GM20000 (cell line): ENCODE results near the gene KDM8.

ENCODE experiments used
- DNase-seq: peaks from one replicate; pipeline ENCODE4 v3.0.0; 2012; ENCODE audit warnings: low spot score
- TF ChIP-seq, protein P1 (sequence below): IDR thresholded peaks from 2 replicates; pipeline ENCODE4 v1.5.1; 2012; ENCODE audit warnings: mild to moderate bottlenecking, control low read depth; ENCODE audit errors: extremely low read depth, missing control alignments

Gene KDM8

DNA sequence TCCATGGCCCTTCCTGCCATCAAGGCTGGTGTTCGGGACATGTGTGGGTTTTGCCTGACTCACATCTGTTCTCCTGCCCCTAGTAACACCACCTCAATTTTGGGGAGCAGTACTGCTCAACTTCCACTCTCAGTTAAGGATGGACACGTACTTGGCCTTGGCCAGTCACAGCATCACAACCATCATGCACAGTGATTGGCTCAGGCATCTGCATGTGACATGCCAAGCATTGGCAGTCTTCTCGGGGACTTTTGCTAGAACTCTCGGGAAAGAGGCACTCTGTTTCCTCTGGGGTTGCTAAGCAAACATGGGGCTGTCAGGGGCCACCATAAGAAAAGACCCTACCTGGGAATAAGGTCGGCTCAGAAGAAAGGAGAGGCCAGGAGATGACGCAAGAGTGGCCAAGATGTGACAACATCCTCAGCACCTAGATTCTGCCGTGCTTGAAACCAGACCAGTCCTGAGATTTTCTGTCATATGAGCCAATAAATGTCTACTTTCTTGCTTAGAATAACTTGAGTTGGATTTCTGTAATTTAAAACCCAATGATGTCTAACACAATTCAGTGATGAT lies 11.9 kb upstream of the KDM8 start:
- TF ChIP-seq, protein P1, sequence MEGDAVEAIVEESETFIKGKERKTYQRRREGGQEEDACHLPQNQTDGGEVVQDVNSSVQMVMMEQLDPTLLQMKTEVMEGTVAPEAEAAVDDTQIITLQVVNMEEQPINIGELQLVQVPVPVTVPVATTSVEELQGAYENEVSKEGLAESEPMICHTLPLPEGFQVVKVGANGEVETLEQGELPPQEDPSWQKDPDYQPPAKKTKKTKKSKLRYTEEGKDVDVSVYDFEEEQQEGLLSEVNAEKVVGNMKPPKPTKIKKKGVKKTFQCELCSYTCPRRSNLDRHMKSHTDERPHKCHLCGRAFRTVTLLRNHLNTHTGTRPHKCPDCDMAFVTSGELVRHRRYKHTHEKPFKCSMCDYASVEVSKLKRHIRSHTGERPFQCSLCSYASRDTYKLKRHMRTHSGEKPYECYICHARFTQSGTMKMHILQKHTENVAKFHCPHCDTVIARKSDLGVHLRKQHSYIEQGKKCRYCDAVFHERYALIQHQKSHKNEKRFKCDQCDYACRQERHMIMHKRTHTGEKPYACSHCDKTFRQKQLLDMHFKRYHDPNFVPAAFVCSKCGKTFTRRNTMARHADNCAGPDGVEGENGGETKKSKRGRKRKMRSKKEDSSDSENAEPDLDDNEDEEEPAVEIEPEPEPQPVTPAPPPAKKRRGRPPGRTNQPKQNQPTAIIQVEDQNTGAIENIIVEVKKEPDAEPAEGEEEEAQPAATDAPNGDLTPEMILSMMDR: no peak
- no peak for DNase-seq

DNA sequence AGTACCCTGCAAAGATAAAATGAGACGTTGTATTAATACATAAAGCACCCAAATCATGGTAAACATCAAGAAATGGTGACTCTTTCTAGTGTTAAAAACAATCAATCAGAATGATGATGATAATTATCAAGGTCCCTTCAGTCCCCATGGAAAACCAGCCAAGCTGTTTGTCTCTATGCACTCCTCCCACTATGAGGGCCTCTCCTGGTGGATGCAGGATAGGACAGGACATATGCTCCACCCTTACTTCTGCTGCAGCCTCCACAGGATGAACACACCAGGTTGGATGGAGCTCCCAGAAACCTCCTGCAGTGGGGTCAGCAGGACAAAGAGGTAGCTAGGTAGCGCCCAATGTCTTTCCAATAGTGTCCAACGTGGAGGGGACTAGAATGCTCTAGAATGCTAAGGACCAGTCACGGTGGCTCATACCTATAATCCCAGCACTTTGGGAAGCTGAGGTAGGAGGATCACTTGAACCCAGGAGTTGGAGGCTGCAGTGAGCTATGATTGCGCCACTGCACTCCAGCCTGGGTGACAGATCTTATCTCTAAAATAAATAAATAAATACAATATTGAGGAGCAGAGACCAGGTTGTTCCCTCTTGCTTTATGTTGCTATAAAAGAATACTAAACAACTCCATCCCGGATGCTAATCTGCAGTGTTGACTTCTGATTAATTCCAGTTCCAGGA lies 9.9 kb upstream of the KDM8 start:
- TF ChIP-seq, protein P1: no peak
- no peak for DNase-seq

DNA sequence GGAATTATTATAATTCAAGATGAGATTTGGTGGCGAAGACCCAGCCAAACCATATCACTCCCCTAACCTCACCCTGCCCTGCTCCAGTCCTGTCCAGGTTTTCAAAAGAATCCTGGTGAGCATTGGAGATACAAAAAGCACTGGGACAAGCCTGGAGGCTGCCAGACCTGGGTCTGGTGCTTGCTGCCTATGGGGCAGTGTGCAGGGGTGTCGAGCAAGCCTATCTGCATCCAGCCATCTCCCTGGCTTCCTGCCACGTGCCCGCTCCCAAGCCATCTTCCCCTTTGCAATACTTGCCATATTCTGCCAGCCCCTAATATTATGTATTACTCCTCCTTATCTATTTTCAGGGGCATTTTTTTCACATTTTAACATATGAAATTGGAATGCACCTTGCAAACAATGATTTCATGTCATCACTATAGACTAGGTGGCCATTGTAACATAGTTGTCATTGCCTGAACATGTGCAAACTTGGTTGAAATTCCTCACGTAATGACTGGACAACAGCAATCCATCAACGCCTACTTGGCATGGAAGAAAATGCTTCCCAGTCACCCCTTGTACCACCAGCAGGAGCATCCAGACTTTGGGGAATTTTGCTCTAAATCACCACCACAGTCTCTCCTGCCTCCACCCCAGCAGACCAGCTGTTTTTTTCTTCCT lies 8.1 kb upstream of the KDM8 start:
- DNase-seq: no peak
- TF ChIP-seq, protein P1: no peak

DNA sequence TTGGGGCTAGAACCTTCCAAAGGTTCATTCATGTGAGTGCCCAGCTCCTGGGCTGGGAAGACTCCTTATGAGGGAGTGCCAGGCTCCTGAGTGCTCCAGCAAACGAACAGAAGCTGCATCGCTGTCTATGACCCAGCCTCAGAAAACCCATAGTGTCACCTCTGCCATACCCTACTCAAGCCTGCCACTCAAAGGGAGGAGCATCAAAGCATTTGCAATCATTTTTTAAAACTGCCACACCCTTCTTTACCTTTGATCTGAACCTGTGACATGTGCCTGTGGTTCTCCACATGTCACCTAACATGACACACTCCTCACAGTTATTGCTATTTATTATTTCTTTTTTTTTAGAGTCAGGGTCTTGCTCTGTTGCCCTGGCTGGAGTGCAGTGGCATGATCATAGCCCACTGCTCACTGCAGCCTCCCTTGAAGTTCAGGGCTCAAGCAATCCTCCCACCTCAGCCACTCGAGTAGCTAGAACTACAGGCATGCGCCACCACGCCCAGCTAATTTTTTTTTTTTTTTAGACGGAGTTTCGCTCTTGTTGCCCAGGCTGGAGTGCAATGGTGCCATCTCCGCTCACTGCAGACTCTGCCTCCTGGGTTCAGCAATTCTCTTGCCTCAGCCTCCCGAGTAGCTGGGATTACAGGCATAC lies 7.3 kb upstream of the KDM8 start:
- TF ChIP-seq, protein P1: no peak
- DNase-seq: no peak

DNA sequence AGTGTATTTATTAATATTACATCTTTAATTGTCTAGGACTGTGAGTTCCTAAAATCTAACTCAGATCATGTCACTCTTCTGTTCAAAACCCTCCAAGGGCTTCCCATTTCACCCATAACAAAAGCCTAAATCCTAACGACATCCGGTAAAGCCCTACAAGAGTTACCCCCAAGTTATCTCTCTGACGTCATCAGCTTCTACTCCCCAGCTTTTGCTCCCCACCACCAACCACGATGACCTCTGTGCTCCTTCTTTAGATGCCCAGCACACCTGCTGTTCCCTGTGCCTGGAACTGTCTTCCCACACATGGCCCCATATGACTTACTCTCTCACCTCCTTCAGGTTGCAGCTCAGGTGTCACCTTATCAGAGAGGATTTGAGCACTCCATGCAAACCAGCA lies 6.3 kb upstream of the KDM8 start:
- TF ChIP-seq, protein P1: no peak
- DNase-seq: no peak

DNA sequence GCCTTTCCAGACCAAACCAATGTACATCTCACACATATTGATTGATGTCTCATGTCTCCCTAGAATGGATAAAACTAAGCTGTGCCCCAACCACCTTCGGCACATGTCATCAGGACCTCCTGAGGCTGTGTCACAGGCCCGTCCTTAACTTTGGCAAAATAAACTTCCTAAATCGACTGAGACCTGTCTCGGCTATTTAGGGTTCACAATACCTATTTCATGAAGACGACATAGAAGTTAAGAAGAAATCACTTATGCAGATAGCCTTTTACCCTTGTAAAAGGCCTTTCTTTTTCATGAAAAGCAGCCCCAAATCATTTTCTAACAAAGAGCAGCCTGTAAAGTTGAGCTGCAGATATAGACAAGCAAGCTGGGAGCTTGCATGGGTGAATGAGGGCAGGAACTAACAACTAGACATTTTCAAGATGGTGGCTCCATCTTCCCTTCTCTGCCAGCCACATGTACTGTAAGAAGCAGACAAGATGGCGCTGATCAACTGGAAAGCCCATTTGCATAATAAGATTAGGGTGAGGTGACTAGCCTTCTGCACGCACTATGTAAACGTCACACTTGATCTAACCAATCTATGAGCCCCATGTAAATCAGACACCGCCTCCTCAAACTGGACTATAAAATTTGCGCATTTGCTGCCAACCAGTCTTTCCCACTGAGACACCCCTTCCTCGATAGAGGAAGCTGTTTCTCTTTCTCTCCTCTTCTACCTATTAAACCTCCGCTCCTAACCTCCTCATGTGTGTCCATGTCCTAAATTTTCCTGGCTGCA lies 4.7 kb upstream of the KDM8 start:
- TF ChIP-seq, protein P1: no peak
- no peak for DNase-seq

DNA sequence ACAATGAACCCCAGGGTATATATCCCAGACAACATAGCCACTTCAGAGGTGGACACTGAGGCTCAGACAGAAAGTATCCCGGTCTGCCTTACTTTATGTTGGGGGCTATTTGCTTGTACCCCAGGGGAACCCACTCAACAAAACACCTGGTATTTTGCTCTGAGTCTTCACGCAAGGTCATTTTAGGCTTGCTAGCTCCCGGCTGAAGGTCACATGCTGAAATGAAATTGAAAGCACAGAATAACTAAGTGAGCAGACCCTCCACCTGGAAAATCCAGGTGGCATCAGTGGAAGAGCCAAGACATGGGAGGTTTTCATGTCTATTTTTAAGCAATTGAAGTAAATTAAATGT lies 4.1 kb upstream of the KDM8 start:
- no peak for DNase-seq
- TF ChIP-seq, protein P1: no peak
